Measurements from ENCODE around the gene RDH13.

Gene RDH13

DNA sequence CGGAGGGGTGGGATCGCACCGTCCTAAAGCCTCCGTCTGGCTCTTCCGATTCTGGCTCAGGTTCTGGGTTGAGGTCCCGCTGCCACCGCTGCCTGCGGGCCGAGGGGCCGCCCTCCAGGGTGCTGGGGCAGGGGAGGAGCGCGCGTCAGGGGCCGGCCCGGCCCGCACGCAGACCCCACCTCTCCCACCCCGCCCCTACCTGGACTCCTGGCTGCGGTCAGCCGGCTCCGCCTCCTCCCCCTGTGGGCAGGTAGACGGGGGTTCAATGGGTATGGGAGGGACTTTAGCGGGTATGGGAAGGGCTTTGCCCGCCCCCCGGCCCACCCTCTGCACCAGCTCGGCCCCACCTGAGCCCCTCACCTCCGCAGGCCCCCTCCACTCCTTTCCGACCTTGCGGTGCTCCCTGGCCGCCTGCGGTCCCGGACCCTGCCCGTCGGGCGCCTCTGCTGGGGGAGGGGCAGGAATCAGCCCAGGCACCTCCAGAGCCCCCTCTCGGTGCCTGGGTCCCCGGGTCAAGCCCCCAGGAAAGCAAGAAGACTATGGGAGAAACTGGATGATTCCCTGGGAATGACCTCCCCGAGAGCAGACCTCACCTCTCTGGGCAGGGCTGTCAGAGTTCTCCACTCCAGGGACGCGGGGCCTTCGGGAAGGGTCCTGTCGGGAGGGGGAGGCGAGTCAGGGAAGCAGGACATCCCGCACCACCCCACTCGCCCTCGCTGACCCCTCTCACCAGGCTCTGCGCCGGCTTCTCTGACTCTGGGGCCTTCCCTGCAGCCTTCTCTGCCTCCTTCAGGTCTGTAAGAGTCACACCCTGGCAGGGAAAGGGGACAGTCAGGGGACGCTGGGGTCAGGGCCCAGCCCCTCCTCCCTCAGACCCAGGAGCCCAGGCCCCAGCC is 29.7 kb upstream of the RDH13 start:
- DNase-seq (ENCODE audit: extremely low spot score, insufficient read length, low read depth) (no peak), FAIRE-seq (no peak)

DNA sequence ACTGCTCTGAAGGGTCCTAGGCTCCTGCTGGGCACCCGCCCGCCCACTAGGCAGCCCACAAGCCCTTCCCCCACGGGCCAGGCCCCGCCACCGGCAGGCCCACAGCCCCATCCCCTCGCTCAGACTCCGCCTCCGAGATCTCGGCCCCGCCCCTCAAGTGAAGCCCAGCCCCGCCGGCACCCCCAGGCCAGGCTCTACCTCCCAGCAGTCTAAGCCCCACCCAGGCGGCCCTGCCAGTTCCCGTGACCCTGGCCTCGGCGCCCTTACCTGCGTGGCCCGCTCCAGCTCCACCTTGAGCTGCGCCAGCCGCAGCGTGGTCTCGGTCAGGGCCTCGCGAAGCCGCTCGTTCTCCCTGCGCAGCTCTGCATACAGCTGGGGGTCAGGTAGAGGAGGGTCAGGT is 29.0 kb upstream of the RDH13 start:
- DNase-seq (ENCODE audit: extremely low spot score, insufficient read length, low read depth): no peak
- FAIRE-seq: no peak

DNA sequence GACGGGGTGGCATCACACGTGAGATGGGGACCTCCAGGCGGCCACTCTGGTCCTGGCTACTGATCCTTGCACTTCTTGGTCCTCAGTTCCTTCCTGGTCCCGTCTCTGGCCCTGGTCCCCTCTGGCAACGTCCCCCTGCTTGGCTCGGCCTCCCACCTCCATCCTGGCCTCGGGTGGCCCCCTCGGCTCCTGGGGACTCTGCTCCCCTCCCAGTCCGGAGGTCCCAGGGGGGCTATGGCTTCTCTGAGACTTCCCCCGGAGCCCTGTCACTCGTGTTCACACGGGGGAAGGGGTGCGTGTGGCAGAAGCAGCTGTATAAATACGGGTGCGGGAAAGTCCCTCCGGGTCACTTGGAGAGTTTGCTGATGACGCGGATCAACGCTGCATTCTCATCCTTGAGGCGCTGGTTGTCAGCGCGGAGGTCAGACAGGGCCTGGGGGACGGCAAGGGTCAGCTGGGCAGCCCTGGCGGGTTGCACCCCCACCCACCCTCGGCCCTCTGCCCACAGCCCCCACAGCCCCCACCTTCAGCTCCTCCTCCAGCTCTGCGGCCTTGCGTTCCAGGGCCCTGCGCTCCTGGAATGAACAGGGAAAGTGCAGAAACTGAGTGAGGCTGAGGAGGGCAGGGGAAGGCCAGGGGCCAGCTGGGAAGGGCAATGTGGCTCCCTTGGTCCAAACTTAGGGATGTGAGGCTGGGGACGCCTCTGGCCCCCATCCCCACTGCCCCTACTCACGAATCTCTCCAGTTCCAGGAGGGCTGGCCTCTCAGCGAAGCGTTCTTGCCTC is 28.4 kb upstream of the RDH13 start:
- no peak for DNase-seq (ENCODE audit: extremely low spot score, insufficient read length, low read depth)
- FAIRE-seq: no peak

DNA sequence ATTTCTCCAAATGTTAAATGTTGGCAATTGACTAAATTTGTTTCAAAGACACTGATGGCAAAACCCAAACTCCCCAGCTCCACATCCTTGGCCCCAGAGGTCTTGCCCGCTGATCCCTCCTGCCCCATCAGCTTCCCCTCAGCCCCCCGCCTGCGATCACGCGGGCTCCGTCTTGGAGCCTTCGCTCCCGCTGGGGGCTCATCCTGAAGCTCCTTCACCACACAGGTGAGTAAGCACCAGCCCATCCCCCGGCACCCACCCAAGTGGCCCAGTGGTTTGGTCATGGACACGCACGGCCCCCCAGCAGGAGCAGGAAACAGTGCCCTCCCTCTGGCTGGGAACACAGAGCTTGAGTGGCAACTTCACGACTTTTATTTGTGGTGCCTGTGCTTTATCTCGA is 27.6 kb upstream of the RDH13 start:
- DNase-seq (ENCODE audit: extremely low spot score, insufficient read length, low read depth) (no peak), FAIRE-seq (no peak)

DNA sequence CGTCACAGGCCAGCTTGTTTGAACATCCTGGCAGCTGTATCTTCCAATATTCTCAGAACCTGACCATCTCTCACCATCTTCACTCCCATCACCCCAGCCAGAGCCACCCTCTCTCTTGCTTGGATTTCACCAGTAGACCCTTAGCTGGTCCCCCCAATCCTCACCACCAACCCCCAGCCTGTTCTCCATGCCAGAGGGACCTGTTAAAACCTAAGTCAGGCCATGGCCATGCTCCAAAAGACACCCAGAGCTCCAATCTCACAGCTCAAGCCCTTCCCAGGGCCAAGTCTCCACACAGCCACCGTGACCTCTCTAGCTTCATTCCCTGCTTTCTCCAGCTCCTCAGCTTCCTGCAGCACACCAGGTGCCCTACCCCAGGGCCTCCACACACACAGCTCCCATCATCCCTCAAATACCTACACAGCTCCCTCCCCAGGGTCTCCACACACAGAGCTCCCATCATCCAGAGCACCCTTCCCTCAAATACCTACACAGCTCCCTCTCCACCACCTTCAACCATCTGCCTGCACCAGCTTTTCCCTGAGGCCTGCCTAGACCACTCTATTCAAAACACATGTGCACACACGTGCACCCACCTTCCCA is 26.5 kb upstream of the RDH13 start:
- DNase-seq (ENCODE audit: extremely low spot score, insufficient read length, low read depth): no peak
- no peak for FAIRE-seq

DNA sequence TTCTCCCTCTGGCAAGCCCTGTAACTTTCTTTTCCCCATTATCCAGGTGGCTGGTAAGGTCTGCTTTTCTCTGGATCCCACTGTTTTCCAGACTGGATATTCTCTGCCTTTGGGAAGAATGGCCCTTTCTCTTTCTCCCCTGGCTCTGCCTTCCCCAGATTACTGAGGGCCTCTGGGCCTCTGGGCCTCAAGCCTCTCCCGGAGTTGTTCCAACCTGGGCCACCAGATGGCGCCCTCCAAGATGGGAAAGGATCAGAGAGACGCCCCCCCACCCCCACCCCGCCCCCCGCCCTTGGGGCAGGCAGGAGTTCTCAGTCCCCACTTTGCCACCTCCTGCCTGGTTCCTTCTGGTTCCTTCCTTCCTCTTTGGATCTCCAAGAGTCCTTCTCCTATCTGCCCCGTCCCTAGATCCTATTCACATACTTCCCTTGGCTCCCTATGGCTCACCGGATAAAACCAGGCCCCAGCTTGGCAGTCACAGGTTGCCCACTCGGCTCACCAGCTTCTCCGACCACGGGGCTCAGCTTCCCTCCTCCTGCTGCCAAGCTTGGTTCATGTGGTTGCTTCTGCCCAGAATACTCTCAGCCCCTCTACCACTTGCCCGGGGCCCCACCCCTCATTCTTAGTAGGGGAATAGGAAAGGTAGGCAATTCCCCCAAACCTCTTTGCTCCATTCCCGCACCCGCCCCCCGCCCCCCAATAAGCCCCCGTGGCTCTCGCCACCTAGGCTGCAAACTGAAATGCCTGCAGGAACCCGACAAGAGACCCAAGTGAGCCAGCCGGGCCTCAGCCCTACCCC is 25.8 kb upstream of the RDH13 start:
- DNase-seq (ENCODE audit: extremely low spot score, insufficient read length, low read depth): peak; percentile 56
- peak; percentile 55 for FAIRE-seq

DNA sequence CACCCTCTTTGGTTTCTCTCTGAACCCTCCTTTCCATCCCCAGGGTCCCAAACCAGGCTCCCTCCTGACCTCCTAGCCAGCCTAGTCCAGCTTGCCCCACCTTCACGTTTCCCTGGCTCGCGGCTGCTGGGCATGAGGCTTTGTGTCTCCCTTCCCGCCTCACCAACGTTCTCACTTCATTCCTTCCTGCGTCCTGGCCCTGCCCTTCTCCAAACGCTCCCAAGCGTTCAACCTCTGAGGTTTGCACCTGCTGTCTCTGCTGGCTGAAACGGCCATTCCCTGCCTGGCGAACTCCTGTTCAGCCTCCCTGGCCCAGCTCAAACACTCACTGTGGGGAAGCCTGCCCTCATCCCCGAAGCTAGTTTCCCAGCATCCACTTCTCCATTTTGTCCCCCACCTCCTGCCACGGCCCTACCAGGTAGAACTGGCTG is 25.1 kb upstream of the RDH13 start:
- no peak for FAIRE-seq
- DNase-seq (ENCODE audit: extremely low spot score, insufficient read length, low read depth): no peak

DNA sequence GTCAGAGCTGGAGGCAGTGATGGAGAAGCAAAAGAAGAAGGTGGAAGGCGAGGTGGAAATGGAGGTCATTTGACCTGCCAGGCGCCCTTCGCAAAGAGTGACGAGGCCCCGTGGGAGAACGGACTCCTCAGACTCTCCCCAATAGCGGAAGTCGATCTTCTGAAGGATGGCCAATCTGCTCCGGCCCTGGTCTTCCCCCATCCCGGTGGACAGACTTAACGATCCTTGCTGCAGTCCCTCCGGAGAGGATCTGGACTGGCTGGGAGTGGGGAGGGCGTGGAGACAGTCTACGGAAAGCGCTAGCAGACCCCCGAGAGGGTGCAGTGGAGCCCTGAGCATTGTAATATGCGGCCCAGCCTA is 24.6 kb upstream of the RDH13 start:
- FAIRE-seq (no peak), DNase-seq (ENCODE audit: extremely low spot score, insufficient read length, low read depth) (no peak)

DNA sequence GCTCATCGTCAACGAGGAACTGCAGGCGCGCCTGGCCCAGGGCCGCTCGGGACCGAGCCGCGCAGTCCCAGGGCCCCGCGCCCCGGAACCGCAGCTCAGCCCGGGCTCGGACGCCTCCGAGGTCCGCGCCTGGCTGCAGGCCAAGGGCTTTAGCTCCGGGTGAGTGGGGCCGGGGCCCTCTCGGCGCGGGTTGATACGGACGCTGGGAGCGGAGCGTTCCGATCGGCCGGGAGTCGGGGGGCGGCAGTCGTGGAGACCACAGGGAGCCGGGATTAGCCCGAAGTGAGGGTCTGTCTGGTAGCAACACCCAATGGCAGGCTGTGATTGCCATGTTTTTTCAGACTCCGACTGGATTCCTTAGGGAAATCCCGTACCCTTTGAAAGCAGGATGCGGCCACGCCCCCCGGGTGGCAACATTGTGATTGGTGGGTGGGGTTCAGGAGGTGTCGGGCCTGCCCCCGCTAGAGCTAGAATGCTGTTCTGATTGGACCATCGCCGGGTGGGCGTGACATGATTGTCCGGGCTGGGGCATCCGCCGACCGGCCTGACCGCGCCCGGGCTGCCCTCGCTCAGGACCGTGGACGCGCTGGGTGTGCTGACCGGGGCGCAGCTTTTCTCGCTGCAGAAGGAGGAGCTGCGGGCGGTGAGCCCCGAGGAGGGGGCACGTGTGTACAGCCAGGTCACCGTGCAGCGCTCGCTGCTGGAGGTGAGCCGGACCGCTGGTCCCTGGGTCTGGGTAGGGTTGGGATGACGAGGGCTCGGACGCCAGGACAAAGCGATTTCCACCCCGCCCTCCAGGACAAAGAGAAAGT is 24.0 kb upstream of the RDH13 start:
- no peak for DNase-seq (ENCODE audit: extremely low spot score, insufficient read length, low read depth)
- FAIRE-seq: no peak

DNA sequence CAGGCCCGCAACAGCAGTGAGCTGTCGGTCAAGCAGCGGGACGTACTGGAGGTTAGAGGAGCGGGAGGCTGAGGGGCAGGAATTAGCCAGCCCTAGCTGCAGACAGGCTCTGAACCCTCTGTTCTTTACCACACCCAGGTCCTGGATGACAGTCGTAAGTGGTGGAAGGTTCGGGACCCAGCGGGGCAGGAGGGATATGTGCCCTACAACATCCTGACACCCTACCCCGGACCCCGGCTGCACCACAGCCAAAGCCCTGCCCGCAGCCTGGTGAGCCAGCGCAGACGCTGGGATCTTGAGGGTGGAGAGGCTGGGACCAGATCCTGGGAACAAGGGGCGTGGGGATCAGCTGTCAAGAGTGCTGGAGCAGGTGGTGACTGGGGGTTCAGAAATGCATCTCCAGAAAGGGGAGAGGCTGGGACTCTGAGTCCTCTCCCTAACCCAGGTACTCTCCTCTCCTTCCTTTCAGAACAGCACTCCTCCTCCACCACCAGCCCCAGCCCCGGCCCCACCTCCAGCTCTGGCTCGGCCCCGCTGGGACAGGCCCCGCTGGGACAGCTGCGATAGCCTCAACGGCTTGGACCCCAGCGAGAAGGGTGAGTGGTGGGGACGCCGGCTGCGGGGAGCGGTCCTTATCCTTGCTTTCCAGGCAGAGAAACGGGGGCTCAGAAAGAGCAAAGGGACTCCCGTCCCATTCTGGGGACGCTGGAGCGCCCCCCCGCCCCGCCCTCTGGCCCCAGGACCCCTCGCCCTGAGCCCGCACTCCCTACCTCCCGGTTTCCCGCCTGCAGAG is 23.2 kb upstream of the RDH13 start:
- FAIRE-seq: no peak
- DNase-seq (ENCODE audit: extremely low spot score, insufficient read length, low read depth): no peak

DNA sequence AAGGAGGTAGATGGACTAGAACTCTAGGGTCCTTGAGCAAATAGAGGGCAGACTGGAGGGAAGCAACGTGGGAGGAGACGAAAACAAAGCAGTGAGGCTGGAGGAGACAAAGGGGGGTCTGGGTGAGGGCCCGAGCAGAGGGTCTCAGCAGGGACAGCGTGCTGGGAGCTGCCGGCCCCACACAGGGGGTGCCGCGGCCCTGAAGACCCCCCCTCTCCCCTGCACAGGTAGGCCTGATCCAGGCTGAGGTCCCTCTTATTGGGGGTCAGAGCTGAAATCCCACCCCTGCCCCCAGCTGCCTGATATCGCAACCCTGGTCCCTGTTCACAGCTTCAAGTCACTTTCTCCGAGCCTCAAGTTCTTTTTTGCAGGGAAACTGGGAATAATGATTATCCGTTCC is 21.5 kb upstream of the RDH13 start:
- DNase-seq (ENCODE audit: extremely low spot score, insufficient read length, low read depth): no peak
- FAIRE-seq: no peak

DNA sequence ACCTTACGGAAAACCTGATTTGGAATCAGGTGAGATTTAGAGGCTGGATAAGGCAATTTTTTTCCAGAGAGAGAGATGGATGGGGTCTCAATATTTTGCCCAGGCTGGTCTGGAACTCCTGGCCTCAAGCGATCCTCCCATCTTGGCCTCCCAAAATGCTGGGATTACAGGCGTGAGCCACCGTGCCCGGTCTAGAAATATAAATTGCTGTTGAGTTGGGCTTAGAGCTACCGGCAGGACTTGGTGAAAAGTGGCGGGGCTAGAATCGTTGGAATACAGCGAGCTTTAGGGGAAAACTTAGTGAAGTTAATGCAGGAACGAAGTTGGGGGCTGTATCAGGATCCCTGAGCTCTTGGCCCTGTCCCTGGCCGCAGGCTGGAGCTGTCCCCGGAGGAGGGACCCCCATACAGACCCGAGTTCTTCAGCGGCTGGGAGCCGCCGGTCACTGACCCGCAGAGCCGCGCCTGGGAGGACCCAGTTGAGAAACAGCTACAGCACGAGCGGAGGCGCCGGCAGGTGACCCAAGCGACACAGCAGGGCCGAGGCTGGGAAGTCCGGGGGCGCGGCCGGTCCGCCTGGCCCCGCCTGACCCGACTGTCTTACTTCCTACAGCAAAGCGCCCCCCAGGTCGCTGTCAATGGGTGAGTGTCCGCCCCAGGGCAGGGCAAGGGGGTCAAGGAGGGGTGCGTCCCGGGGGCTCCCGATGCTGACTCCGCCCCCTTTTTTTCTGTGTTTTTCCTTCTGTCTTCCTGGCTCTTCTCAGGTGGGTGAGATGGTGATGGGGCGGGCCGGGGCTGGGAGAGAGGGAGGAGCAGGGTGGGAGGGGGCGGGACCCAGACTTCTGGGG is 20.3 kb upstream of the RDH13 start:
- FAIRE-seq (no peak), DNase-seq (ENCODE audit: extremely low spot score, insufficient read length, low read depth) (no peak)

DNA sequence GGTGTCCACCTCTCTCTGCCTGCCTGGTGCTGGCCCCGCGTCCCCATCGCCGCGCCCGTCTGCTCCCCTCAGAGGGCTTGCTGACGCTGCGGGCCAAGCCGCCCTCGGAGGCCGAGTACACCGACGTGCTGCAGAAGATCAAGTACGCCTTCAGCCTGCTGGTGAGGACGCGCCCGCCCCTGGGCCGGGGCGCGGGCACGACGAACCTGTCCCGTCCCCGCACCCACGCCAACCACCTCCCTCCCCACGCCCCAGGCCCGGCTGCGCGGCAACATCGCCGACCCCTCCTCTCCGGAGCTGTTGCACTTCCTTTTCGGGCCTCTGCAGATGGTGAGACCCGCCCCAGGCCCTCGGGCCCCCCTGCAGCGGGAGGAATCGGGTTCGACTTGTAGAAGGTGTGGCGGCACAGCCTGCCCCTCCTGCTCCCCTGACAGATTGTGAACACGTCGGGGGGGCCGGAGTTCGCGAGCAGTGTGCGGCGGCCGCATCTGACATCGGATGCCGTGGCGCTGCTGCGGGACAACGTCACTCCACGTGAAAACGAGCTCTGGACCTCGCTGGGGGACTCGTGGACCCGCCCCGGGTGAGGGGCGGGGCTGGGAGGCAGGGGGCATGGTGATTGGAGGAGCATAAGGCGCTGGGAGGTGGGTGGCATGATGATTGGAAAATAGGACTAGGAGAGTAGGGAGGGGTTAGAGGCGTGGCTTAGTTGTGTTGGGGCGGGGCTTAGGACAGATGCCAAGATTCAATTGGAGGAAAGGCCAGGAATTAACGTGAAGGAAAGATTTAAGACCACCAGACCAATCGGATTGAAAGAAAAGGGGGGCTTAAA is 19.3 kb upstream of the RDH13 start:
- FAIRE-seq: no peak
- no peak for DNase-seq (ENCODE audit: extremely low spot score, insufficient read length, low read depth)

DNA sequence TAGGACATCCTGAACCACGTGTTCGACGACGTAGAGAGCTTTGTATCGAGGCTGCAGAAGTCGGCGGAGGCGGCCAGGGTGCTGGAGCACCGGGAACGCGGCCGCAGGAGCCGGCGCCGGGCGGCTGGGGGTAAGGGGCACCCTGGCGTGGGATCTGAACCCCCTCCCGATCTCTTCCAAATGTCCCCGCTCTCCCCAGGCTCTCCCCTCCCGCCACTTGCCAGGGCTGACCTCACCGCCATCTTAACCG is 18.7 kb upstream of the RDH13 start:
- no peak for DNase-seq (ENCODE audit: extremely low spot score, insufficient read length, low read depth)
- no peak for FAIRE-seq

DNA sequence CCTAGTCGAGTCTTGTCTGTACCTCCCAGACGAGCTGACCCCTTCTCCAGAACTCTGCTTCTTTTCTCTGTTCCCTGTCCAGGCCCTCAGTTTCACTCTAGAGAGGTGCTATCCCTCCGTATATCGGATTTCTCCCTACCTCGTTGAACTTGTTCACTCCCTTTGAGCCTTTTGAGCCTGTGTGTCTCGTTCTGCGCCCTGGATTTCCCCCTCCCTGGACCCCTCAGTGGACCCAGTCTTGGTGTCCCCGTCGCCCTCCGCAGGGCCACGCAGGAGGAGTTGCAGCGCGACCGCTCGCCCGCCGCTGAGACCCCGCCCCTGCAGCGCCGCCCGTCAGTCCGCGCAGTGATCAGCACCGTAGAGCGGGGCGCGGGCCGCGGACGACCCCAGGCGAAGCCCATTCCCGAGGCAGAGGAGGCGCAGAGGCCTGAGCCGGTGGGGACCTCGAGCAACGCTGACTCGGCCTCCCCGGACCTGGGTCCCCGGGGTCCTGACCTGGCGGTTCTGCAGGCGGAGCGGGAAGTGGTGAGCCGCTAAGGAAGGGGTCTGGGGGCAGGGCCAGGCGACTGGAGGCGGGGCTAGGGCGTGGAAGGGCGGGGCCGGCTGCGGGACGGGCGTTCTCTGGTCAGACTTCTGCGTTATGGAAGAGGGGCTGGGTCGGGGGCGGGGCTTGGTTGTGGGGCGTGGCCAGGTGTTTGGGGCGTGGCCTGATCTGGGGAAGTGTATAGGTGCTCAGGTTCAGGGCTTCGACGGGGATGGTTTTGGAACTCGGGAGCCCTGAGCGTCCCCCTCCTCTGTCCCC is 18.2 kb upstream of the RDH13 start:
- peak; percentile 73 for FAIRE-seq

More for the DNA sequence above, 18.2 kb upstream of the RDH13 start:
- DNase-seq (ENCODE audit: extremely low spot score, insufficient read length, low read depth): peak; percentile 81

Measured in GM18507 (cell line).